GM19043 (cell line): ENCODE measurements around the gene NFIA.

ENCODE experiments used
- ATAC-seq: cut with Tn5 transposase; IDR thresholded peaks from one replicate; pipeline ENCODE4 v1.9.1; 2021; ENCODE audit warnings: low read depth; ENCODE audit not compliant: unreplicated experiment

Gene NFIA

GRCh38 chr1:61436491-61437120 is 354.2 kb downstream of the NFIA start:
- no peak for ATAC-seq

DNA sequence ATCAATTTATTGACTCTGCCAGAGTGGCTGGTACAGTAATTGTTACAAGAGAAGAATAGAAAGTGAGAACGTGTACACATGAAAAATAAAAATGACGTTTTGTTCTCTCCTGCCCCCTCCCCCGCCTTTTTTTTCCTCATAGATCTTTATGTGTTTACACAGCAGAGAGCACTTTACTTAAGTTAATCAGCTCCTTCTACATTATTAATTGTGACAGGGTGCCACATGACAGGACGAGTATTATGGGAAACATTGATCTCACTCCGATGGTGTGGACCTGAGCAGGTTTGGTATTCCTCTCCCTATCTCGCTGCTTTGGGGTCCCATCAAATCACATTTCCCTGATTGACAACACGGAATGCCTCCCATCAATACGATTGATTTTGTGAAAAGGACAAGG is 356.9 kb downstream of the NFIA start:
- no peak for ATAC-seq

DNA sequence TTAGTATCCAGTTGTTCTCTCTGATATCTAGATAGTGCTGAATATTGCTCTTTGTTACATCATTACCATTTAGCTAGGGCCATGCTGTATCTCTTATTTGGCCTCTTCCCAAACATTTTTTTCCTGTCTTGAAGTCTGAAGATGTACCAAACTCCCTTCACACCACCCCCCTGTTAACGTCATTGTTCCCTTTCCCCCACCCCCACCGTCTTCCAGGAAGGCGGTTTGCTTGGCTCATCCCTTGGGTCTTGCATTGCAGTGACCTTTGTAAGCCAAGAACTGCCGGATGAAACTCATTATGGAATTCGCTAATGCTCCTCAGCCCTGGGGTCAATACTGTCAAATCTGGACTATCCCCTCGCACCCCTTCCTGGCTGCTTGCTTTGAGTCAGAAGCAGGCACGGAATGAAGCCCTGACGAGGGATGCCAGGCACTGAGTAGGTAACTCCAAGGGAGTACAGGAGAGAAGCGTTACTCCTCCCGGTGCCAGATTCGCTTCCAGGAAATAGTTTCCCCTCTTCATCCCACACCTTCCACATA is 359.4 kb downstream of the NFIA start:
- ATAC-seq, result no peak

- ATAC-seq, result no peak
Measured at GRCh38 chr1:61442544-61442943, 360.2 kb downstream of the NFIA start.

GRCh38 chr1:61444288-61444687 is 361.9 kb downstream of the NFIA start:
- no peak for ATAC-seq

GRCh38 chr1:61445269-61445825 is 363.0 kb downstream of the NFIA start:
- ATAC-seq, result no peak

GRCh38 chr1:61446531-61446991 is 364.2 kb downstream of the NFIA start:
- ATAC-seq, result no peak

DNA sequence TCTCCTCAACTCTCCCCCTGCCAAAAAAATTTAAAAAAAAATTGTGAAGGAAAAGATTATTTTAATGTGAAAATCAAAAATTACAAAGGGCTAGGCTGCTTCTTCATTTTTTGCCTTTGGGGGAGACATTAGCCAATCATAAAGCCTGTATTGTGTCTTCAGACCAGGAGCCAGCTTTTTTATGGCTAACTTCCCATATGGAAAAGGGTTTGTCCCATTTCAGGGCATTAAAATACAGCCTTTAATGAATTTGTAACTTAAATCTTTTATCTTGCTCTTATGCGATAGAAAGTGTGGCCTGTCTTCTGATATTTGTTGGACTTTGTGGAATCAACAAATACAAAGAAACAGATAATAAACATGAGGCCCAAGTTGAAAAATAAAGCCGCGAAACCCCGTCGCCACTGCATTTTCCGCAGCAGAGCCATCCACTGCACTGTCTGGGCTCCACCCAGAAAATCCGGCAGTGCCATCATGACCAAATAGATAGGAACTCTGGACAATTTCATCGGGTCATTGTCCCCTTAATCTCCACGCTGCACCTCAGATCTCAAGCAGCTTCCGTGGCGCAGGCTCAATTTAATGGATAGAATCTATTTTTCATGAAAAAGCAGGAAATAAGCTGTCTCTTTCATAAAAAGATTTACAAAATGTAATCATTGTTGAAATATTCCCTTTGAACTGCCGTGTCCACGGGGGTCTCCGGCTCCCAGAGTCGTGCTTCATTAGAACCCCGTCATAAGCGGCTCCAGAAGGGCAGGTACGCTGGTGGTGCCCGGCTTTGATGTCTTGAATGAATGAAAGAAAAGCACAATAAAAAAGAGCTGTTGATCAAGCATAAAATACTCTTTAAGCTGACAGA is 365.0 kb downstream of the NFIA start:
- ATAC-seq, result no peak

- no peak for ATAC-seq
Measured at GRCh38 chr1:61447968-61448430, 365.6 kb downstream of the NFIA start.

DNA sequence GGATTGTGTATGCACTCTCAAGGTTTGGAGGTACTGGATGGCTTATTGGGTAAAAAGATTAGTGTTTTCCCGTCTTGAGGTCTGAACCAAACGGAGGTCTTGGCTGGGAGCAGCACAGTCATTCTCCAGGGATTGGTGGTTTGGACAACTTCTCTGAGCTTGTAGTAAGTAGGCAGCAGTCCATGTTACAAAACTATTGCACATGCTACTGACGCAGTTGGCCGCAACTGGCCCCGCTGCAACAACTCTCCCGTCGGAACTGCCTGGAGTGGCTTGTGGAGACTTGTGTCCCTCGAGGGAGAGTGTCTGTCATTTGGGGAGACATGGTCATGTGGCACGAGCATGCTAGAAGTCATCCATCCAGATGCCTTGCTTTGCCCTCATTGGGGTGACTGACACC is 366.6 kb downstream of the NFIA start:
- no peak for ATAC-seq

DNA sequence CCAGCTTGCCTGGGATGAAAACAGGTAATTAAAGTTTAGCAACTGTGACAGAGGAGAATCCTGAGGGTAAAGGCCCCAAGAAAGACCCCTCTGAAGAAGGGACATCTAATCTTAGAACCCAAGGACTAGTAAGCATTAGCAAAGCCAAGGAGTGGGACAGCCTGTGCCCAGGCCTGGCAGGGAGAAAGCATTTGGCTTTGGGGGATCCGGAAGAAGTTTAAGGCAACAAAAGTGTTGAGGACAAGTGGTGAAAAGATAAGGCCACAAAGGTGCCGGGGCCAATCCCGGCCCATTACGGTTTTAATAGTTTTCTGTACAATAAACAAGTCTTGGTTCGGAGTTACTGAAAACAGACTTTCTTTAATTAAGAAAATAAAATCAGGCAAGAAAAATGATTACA is 367.0 kb downstream of the NFIA start:
- ATAC-seq, result no peak

DNA sequence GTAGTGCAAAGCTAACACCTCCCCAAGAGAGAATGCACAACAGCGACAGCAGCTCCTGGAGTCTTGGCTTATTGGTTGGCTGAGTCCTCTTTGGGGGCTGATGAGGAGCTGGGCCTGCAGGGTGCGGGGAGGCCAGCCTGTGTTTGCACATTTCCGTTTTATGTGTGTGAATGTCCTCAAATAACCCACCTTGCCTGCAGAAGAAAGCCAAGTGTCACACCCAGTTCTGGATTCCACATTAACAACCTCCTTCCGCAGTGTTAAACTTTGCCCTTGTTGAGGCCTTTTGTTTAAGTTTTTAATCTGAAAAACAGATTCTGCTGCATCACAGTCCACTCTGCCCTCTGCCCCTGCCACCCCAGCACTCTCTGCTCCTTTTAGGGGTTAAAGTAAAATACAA is 368.1 kb downstream of the NFIA start:
- ATAC-seq, result no peak

GRCh38 chr1:61450872-61451571 is 368.7 kb downstream of the NFIA start:
- ATAC-seq, result no peak

GRCh38 chr1:61451572-61451968 is 369.2 kb downstream of the NFIA start:
- ATAC-seq, result no peak

DNA sequence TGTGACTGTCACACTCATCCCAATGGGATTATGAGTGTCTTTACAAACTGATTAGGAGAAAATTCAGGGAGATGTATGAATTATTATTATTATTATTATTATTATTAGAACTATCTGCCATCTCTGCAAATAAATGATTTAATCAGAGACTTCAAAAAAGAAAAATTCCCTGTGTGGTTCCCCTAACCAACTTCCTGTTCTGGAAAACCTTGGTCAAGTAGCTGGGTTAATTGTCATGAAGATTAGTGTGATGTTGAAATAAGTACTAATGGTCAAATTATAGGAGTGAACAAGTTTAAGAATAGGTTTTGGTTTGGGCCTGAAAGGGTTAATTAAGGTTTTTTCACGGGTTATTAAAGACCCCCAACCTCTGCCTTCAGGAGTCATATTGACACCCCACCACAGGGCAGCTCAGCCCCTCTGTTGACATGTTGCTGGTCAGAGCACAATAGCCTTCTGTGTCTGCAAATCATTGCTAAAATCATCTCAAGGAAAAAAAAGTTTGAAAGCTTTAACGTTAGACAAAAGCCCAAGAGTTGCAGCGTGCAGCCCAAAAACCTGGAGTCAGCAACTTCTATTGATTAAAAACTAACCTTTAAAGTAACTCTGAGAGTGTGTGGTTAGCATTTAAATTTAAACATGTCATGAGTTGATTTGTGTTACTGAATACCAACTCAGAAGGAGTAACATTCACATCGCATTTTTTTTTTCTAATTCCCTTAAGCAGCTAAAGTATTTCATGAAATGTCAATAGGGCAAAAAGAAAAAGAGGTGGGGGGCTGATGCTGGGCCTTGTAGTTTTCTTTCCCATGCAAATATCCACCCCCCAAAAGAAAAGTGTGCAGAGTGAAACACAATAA is 370.0 kb downstream of the NFIA start:
- no peak for ATAC-seq

DNA sequence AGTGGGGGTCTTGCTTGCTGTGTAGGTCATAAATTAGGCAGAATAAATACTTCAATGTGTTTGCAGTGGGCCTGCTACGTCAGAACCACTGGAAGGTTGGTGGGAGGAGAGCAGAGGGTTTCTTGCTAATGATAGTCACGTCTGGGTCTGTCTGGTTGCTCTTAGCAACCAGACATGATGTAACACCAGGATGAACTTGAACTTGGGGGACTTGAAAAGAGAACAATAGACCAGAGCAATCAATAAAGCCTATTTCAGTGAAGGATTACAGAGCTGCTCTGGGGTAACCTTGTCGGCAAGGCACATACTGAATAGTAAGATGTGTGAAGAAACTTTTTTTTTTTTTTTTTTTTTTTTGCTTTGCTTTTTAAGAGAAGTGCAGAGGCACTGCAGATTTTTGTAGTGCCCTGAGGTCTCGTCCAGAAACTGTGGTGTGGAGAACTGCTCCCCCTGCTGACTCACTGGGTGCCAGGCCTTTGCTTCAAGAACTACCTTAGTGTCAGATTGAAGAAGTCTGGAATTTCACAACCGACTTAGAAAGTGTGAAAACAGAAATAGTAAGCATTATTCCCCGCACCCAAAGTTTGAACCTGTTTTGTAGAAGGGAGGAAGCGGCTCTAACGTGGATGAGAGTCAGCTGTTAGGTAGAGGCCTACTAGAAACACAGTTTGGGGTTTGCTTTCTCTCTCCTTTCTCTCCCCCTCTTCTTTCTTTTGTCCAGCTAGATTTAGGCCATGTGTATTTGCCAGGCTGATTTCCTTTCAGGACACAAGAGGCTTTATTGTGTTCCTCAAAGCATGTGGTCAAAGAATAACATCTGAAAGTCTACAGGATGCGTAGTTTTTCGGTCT is 371.0 kb downstream of the NFIA start:
- peak; percentile 80 for ATAC-seq

- ATAC-seq, result no peak
Measured at GRCh38 chr1:61455400-61455799, 373.0 kb downstream of the NFIA start.

DNA sequence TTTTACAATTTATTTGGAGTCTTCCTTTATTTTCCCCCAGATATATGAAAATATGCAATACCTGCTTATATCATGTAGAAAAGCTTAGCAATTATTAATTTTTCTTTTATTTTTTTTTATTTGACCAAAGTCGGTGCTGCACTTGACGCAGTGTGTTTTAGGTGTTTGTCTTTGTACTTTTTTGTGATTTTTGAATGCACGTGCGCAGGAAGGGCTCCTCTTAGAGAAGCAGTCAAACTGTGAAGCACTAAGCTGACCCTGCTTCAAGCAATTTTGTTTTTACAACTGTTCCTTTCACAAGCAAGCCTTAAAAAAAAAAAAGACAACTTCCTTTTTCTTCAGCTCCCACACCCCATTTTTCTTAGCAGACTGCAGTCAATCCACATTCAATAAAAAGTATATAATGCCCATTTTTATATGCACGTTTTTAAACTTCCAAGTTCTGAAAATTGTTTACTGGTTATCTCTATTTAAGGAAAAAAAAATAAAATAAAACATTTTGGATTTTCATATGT is 375.2 kb downstream of the NFIA start:
- no peak for ATAC-seq

- ATAC-seq, result no peak
Measured at GRCh38 chr1:61459345-61459744, 377.0 kb downstream of the NFIA start.
